ENCODE results near the gene RBP7.
"Not testable (repeated sequence)": the region's sequence is repeated elsewhere in the genome, so short reads cannot be mapped to it uniquely, and the experiment has no call there.

RBP7 gene

GRCh38 chr1:9989773-9990172, 7.3 kb upstream of the RBP7 start:
- TF ChIP-seq CTCF (IDR thresholded peaks at IDR 0.05) = no peak
- TF ChIP-seq ZFX (IDR thresholded peaks at IDR 0.05; ENCODE audit: borderline replicate concordance) = no peak
- no peak overlapping the region for H3K27ac ChIP-seq

GRCh38 chr1:9990944-9991343, 6.1 kb upstream of the RBP7 start:
- no peak overlapping the region for H3K27ac ChIP-seq
- TF ChIP-seq ZFX (IDR thresholded peaks at IDR 0.05; ENCODE audit: borderline replicate concordance) = no peak
- TF ChIP-seq CTCF (IDR thresholded peaks at IDR 0.05) = no peak

GRCh38 chr1:9992910-9993309, 4.1 kb upstream of the RBP7 start:
- H3K27ac ChIP-seq = no peak overlapping the region
- TF ChIP-seq ZFX (IDR thresholded peaks at IDR 0.05; ENCODE audit: borderline replicate concordance) (no peak), CTCF (IDR thresholded peaks at IDR 0.05) (no peak)

- TF ChIP-seq CTCF (IDR thresholded peaks at IDR 0.05) (no peak), ZFX (IDR thresholded peaks at IDR 0.05; ENCODE audit: borderline replicate concordance) (no peak)
- H3K27ac ChIP-seq = no peak overlapping the region
These were observed 3.4 kb upstream of the RBP7 start for GRCh38 chr1:9993561-9994075.

- TF ChIP-seq CTCF (IDR thresholded peaks at IDR 0.05) (no peak), ZFX (IDR thresholded peaks at IDR 0.05; ENCODE audit: borderline replicate concordance) (no peak)
- no peak overlapping the region for H3K27ac ChIP-seq
These were observed 4.1 kb downstream of the RBP7 start for GRCh38 chr1:10001016-10001665.

- H3K27ac ChIP-seq = not testable (repeated sequence)
These were observed 8.2 kb downstream of the RBP7 start for GRCh38 chr1:10005248-10005647.

GRCh38 chr1:10007169-10007568, 10.1 kb downstream of the RBP7 start:
- TF ChIP-seq CTCF (IDR thresholded peaks at IDR 0.05) (no peak), ZFX (IDR thresholded peaks at IDR 0.05; ENCODE audit: borderline replicate concordance) (no peak)
- no peak overlapping the region for H3K27ac ChIP-seq

GRCh38 chr1:10014016-10014415, 17.0 kb downstream of the RBP7 start:
- no peak for TF ChIP-seq CTCF (IDR thresholded peaks at IDR 0.05)
- TF ChIP-seq ZFX (IDR thresholded peaks at IDR 0.05; ENCODE audit: borderline replicate concordance) = no peak
- H3K27ac ChIP-seq = no peak overlapping the region
